Measurements from ENCODE around the gene ZNF385B.
"Not testable (repeated sequence)": the region's sequence is repeated elsewhere in the genome, so short reads cannot be mapped to it uniquely, and the experiment has no call there.

ZNF385B gene

GRCh38 chr2:179467111-179467510 lies 394.3 kb downstream of the ZNF385B start:
- Histone ChIP-seq H3K4me3 (ENCODE audit: low read depth, low read length) (no peak overlapping the region), H3K36me3 (no peaks in the 10 kb centered on the region), H3K27ac (no peak overlapping the region), H3K9me3 (ENCODE audit: severe bottlenecking) (no peaks in the 10 kb centered on the region), H3K27me3 (ENCODE audit: insufficient read depth, low read depth, severe bottlenecking) (no peaks in the 10 kb centered on the region)
- DNase-seq: no peak
- no peak for TF ChIP-seq CTCF (IDR thresholded peaks at IDR 0.05; ENCODE audit: low read depth, low read length)

- no peak overlapping the region for H3K27ac ChIP-seq
These were observed 400.0 kb downstream of the ZNF385B start for GRCh38 chr2:179461420-179461819.

GRCh38 chr2:179460181-179460929 lies 401.1 kb downstream of the ZNF385B start:
- no peaks in the 10 kb centered on the region for H3K36me3 ChIP-seq
- peaks cover 6% of the 10 kb centered on the region for H3K9me3 ChIP-seq (ENCODE audit: severe bottlenecking)
- TF ChIP-seq CTCF (IDR thresholded peaks at IDR 0.05; ENCODE audit: low read depth, low read length): no peak
- no peak overlapping the region for H3K27ac ChIP-seq
- no peak for DNase-seq
- H3K4me3 ChIP-seq (ENCODE audit: low read depth, low read length): no peak overlapping the region
- no peaks in the 10 kb centered on the region for H3K27me3 ChIP-seq (ENCODE audit: insufficient read depth, low read depth, severe bottlenecking)

More at GRCh38 chr2:179461420-179461819, 400.0 kb downstream of the ZNF385B start:
- TF ChIP-seq CTCF (IDR thresholded peaks at IDR 0.05; ENCODE audit: low read depth, low read length): no peak
- no peak for DNase-seq
- peaks cover 6% of the 10 kb centered on the region for H3K9me3 ChIP-seq (ENCODE audit: severe bottlenecking)
- H3K27me3 ChIP-seq (ENCODE audit: insufficient read depth, low read depth, severe bottlenecking): no peaks in the 10 kb centered on the region
- H3K4me3 ChIP-seq (ENCODE audit: low read depth, low read length): no peak overlapping the region
- no peaks in the 10 kb centered on the region for H3K36me3 ChIP-seq

GRCh38 chr2:179458113-179458512 lies 403.3 kb downstream of the ZNF385B start:
- not testable (repeated sequence) for DNase-seq; H3K27ac ChIP-seq; H3K27me3 ChIP-seq (ENCODE audit: insufficient read depth, low read depth, severe bottlenecking); H3K4me3 ChIP-seq (ENCODE audit: low read depth, low read length); H3K9me3 ChIP-seq (ENCODE audit: severe bottlenecking); H3K36me3 ChIP-seq

- Histone ChIP-seq H3K4me3 (ENCODE audit: low read depth, low read length) (no peak overlapping the region), H3K27ac (no peak overlapping the region), H3K36me3 (no peaks in the 10 kb centered on the region), H3K9me3 (ENCODE audit: severe bottlenecking) (peaks cover 6% of the 10 kb centered on the region), H3K27me3 (ENCODE audit: insufficient read depth, low read depth, severe bottlenecking) (no peaks in the 10 kb centered on the region)
- no peak for TF ChIP-seq CTCF (IDR thresholded peaks at IDR 0.05; ENCODE audit: low read depth, low read length)
- DNase-seq: no peak
These were observed 405.6 kb downstream of the ZNF385B start for GRCh38 chr2:179455824-179456223.

- H3K27me3 ChIP-seq (ENCODE audit: insufficient read depth, low read depth, severe bottlenecking): no peaks in the 10 kb centered on the region
- no peak for TF ChIP-seq CTCF (IDR thresholded peaks at IDR 0.05; ENCODE audit: low read depth, low read length)
- no peak overlapping the region for H3K4me3 ChIP-seq (ENCODE audit: low read depth, low read length)
- H3K9me3 ChIP-seq (ENCODE audit: severe bottlenecking): peaks cover 6% of the 10 kb centered on the region
- H3K27ac ChIP-seq: no peak overlapping the region
- DNase-seq: no peak
- H3K36me3 ChIP-seq: no peaks in the 10 kb centered on the region
These were observed 406.3 kb downstream of the ZNF385B start for GRCh38 chr2:179455172-179455524.

All from WERI-Rb-1 (cell line).